GM20000 (cell line): ENCODE measurements around the gene CHAC1.

ENCODE experiments used
- DNase-seq: peaks from one replicate; pipeline ENCODE4 v3.0.0; 2012; ENCODE audit warnings: low spot score
- CTCF ChIP-seq: IDR thresholded peaks from 2 replicates; pipeline ENCODE4 v1.5.1; 2012; ENCODE audit warnings: mild to moderate bottlenecking, control low read depth; ENCODE audit errors: extremely low read depth, missing control alignments

CHAC1 gene

GRCh38 chr15:40984406-40984805 is 31.1 kb downstream of the CHAC1 start:
- DNase-seq: no peak
- TF ChIP-seq CTCF: no peak

- no peak for TF ChIP-seq CTCF
- no peak for DNase-seq
Measured at GRCh38 chr15:40984964-40985363, 31.7 kb downstream of the CHAC1 start.

- TF ChIP-seq CTCF: no peak
- DNase-seq: no peak
Measured at GRCh38 chr15:40985541-40986330, 32.5 kb downstream of the CHAC1 start.

GRCh38 chr15:40986820-40987219 is 33.5 kb downstream of the CHAC1 start:
- no peak for TF ChIP-seq CTCF
- DNase-seq: no peak

- TF ChIP-seq CTCF: no peak
- DNase-seq: no peak
Measured at GRCh38 chr15:40988156-40988555, 34.9 kb downstream of the CHAC1 start.

GRCh38 chr15:40990080-40990479 is 36.8 kb downstream of the CHAC1 start:
- no peak for DNase-seq
- TF ChIP-seq CTCF: no peak

- no peak for DNase-seq
- no peak for TF ChIP-seq CTCF
Measured at GRCh38 chr15:40990789-40991188, 37.5 kb downstream of the CHAC1 start.
